HCT116 (cell line): ENCODE results near the gene PGS1. TPM values are rescaled to one million over a fixed set of nuclear protein-coding genes. Genes with fewer than 3 reads are reported as not detected.

Experiments
- ATAC-seq: fragments of 200-7000 bp; cut with Tn5 transposase; 2 replicates; pipeline ENCODE4 v1.9.1; 2020; ENCODE audit warnings: mild to moderate bottlenecking, moderate library complexity
- BruUV-seq: library from RNA; stranded (reverse); fragments of 400-500 nt; replicated peaks from 2 replicates; lab custom pipeline; 2021; lab: Mats Ljungman, UMichigan
- CTCF ChIA-PET: fragments of 300-600 bp; sonication (Branson Sonifier 250); formaldehyde crosslinking; loops from one replicate; lab custom pipeline; 2021; ENCODE audit warnings: antibody characterized with exemption; lab: Charles Lee
- POLR2A ChIA-PET: fragments of 300-600, 350-600 bp; sonication (Branson Sonifier 250); formaldehyde crosslinking; loops from one replicate; lab custom pipeline; 2021; ENCODE audit warnings: antibody characterized with exemption; lab: Charles Lee
- RAD21 ChIA-PET, 2 experiments: fragments of 300-600 bp; sonication (Branson Sonifier 250); formaldehyde crosslinking; loops; one replicate each; lab custom pipeline; 2023; ENCODE audit warnings: low total read pairs in 2 of 2; ENCODE audit not compliant: uncharacterized antibody in 2 of 2, unreplicated experiment in 2 of 2, low non-redundant PET in 1 of 2; lab: Charles Lee
- DNase-seq: peaks from one replicate; pipeline ENCODE4 v3.0.0-alpha.2; 2010; ENCODE audit warnings: low read depth, low spot score
- H2AFZ ChIP-seq: fragments of 200-600 bp; shearing (Covaris generic), sonication (generic); 2 replicates; pipeline ENCODE4 v1.6.1; 2017; ENCODE audit warnings: low read depth, mixed run types, mixed read lengths, antibody characterized with exemption, low read length; ENCODE audit not compliant: poor library complexity, severe bottlenecking
- H3K27ac ChIP-seq: 2 replicates; pipeline ENCODE4 v1.5.1; 2012; ENCODE audit warnings: low read depth, low read length
- H3K27me3 ChIP-seq: fragments of 200-600 bp; sonication (generic); 2 replicates; pipeline ENCODE4 v1.6.1; 2016; ENCODE audit warnings: mixed run types, low read length, mixed read lengths; ENCODE audit not compliant: insufficient read depth
- H3K36me3 ChIP-seq, 2 experiments: fragments of 200-500 bp in 1 of 2; fragments of 200-600 bp in 1 of 2; sonication (Bioruptor generic) in 1 of 2; sonication (generic) in 1 of 2; 2 replicates each; pipeline versions ENCODE4 v1.5.1 to v1.6.1; 2014 to 2016; ENCODE audit warnings: low read length in 2 of 2, inconsistent platforms in 1 of 2, mixed read lengths in 1 of 2, mixed run types in 1 of 2; ENCODE audit not compliant: insufficient read depth in 2 of 2, control insufficient read depth in 1 of 2
- H3K4me1 ChIP-seq, 2 experiments: fragments of 200-600 bp in 1 of 2; sonication (generic) in 1 of 2; 2 replicates each; pipeline versions ENCODE4 v1.5.1 to v1.6.1; 2012 to 2017; ENCODE audit warnings: low read length in 2 of 2, inconsistent platforms in 1 of 2, mild to moderate bottlenecking in 1 of 2, mixed read lengths in 1 of 2, mixed run types in 1 of 2, moderate library complexity in 1 of 2; ENCODE audit not compliant: insufficient read depth in 2 of 2, control insufficient read depth in 1 of 2
- H3K4me2 ChIP-seq: fragments of 200-600 bp; sonication (generic); 2 replicates; pipeline ENCODE4 v1.6.1; 2017; ENCODE audit warnings: mixed run types, low read length, mixed read lengths
- H3K4me3 ChIP-seq, 2 experiments: fragments of 200-600 bp in 1 of 2; sonication (generic) in 1 of 2; replicated peaks in 1 of 2; 2 replicates each; pipeline ENCODE4 v1.5.1; 2011 to 2016; ENCODE audit warnings: low read length in 2 of 2, control low read depth in 1 of 2, low read depth in 1 of 2, mild to moderate bottlenecking in 1 of 2, mixed read lengths in 1 of 2, mixed run types in 1 of 2
- H3K79me2 ChIP-seq: fragments of 200-600 bp; sonication (generic); 2 replicates; pipeline ENCODE4 v1.6.1; 2017; ENCODE audit warnings: mild to moderate bottlenecking, mixed run types, low read length, moderate library complexity, mixed read lengths; ENCODE audit not compliant: insufficient read depth
- H3K9ac ChIP-seq: fragments of 200-600 bp; sonication (generic); 2 replicates; pipeline ENCODE4 v1.6.1; 2016; ENCODE audit warnings: low read length, mixed read lengths
- H3K9me2 ChIP-seq: fragments of 200-600 bp; sonication (generic), shearing (Covaris generic); 2 replicates; pipeline ENCODE4 v1.6.1; 2017; ENCODE audit warnings: mixed run types, mild to moderate bottlenecking, moderate library complexity; ENCODE audit not compliant: insufficient read depth
- H3K9me3 ChIP-seq, 2 experiments: fragments of 200-500 bp in 1 of 2; fragments of 200-600 bp in 1 of 2; sonication (Bioruptor generic) in 1 of 2; sonication (generic) in 1 of 2; 2 replicates each; pipeline ENCODE4 v1.6.1; 2014 to 2017; ENCODE audit warnings: low read length in 2 of 2, mixed read lengths in 2 of 2, inconsistent platforms in 1 of 2, low read depth in 1 of 2, mild to moderate bottlenecking in 1 of 2, mixed run types in 1 of 2, moderate library complexity in 1 of 2; ENCODE audit not compliant: control insufficient read depth in 1 of 2, insufficient read depth in 1 of 2
- H4K20me1 ChIP-seq: fragments of 200-600 bp; sonication (generic), shearing (Covaris generic); 2 replicates; pipeline ENCODE4 v1.6.1; 2017; ENCODE audit warnings: mixed run types, mild to moderate bottlenecking, moderate library complexity; ENCODE audit not compliant: insufficient read depth
- CBX3 ChIP-seq: IDR thresholded peaks from 2 replicates; pipeline ENCODE4 v1.6.1; 2012; ENCODE audit warnings: low read depth
- CEBPB ChIP-seq: IDR thresholded peaks from 2 replicates; pipeline ENCODE4 v1.6.1; 2012; ENCODE audit warnings: low read depth
- ELF1 ChIP-seq: IDR thresholded peaks from 2 replicates; pipeline ENCODE4 v1.6.1; 2012; ENCODE audit warnings: low read depth, borderline replicate concordance
- EZH2phosphoT487 ChIP-seq: fragments of 200-600 bp; IDR thresholded peaks from 2 replicates; pipeline ENCODE4 v1.6.1; 2018; ENCODE audit warnings: antibody characterized with exemption, borderline replicate concordance
- FOSL1 ChIP-seq: IDR thresholded peaks from 2 replicates; pipeline ENCODE4 v1.6.1; 2012; ENCODE audit warnings: low read depth
- POLR2A ChIP-seq: IDR thresholded peaks from 2 replicates; pipeline ENCODE4 v1.7.0; 2011; ENCODE audit warnings: borderline replicate concordance; ENCODE audit not compliant: insufficient read depth, insufficient read length; ENCODE audit errors: extremely low read depth
- POLR2AphosphoS5 ChIP-seq: IDR thresholded peaks from 2 replicates; pipeline ENCODE4 v1.6.1; 2011; ENCODE audit warnings: mild to moderate bottlenecking, low read depth, low read length, moderate library complexity
- RAD21 ChIP-seq: IDR thresholded peaks from 2 replicates; pipeline ENCODE4 v1.6.1; 2012; ENCODE audit warnings: low read depth, mild to moderate bottlenecking
- SIN3A ChIP-seq: IDR thresholded peaks from 2 replicates; pipeline ENCODE4 v1.6.1; 2012; ENCODE audit warnings: low read depth
- SP1 ChIP-seq: IDR thresholded peaks from 2 replicates; pipeline ENCODE4 v1.6.1; 2012; ENCODE audit warnings: low read depth
- TCF7L2 ChIP-seq: IDR thresholded peaks from 2 replicates; pipeline ENCODE4 v1.7.0; 2011; ENCODE audit warnings: borderline replicate concordance, inconsistent platforms; ENCODE audit not compliant: insufficient read depth, insufficient read length; ENCODE audit errors: extremely low read depth
- YY1 ChIP-seq: IDR thresholded peaks from 2 replicates; pipeline ENCODE4 v1.6.1; 2011; ENCODE audit warnings: low read length, low read depth, moderate library complexity, mild to moderate bottlenecking; ENCODE audit not compliant: insufficient replicate concordance; ENCODE audit errors: extremely low read depth
- ZFX ChIP-seq: fragments of 450-650 bp; IDR thresholded peaks from 2 replicates; pipeline ENCODE4 v1.6.1; 2017
- intact Hi-C: fragments of 100-400 bp; cut with micrococcal nuclease; formaldehyde crosslinking; loops from 2 replicates; pipeline ENCODE4 v1.10.0; 2022
- total RNA-seq: library from RNA; stranded (reverse); gene quantifications from one replicate; pipeline ENCODE4 v1.2.1, GENCODE V29; 2021; ENCODE audit not compliant: unreplicated experiment
- TF ChIP-seq, protein P1 (sequence below): IDR thresholded peaks from 2 replicates; pipeline ENCODE4 v1.6.1; 2012

PGS1 gene
- total RNA-seq, 1 experiment from 2014 or later, result 44.4 TPM

DNA sequence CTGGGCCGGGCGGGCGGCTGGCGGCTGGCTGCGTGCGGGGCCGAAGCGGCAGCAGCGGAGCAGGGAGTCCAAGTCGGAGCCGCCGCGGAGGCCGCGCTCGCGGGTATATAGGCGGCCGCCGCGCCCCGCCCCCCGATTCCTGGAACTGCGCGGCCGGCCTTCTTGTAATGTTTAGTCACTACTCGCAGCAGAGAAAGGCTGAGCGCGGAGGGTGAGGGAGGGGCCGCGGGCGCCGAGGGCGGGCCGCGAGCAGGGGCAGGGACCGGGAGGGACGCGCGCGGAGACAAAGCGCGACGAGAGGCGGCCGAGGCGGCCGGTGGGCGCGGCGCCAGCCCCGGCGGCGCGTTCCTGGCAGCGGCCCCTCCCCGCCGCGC is 18.5 kb upstream of the PGS1 start, which contains the start of gene SOCS3:
Gene SOCS3 (minus strand): TSS at position 81 of the 374 bp plus-strand sequence. CDS start 982 bp downstream, outside the sequence.
- intact Hi-C loops, result loop anchor here (1.0 to 5.0 kb wide), 7 partner anchors 18 to 347 kb away; partner anchors contain the start of gene PGS1
- Histone ChIP-seq H3K9me3 (no peaks in the 10 kb centered on the region), H3K36me3 (peaks cover 15 to 22% of the 10 kb centered on the region in 2 experiments), H3K9ac (peak within 1 kb of the TSS; percentile 96), H3K27ac (peak within 1 kb of the TSS; percentile 99), H3K4me1 (peaks cover 9 to 57% of the 10 kb centered on the region in 2 experiments; a peak in 3 of 4 replicates), H2AFZ (peak within 1 kb of the TSS; percentile 64), H3K4me3 (peak within 1 kb of the TSS; percentile 86 to 96), H3K9me2 (no peaks in the 10 kb centered on the region), H3K27me3 (no peaks in the 10 kb centered on the region), H4K20me1 (peaks cover 3% of the 10 kb centered on the region; the same call in 1 of the 2 replicates), H3K4me2 (peak within 1 kb of the TSS; percentile 98), H3K79me2 (peaks cover 36% of the 10 kb centered on the region)
- TF ChIP-seq CEBPB (no peak), YY1 (peak; percentile 59), SP1 (peak; percentile 73), RAD21 (peak; percentile 21; the same call in 1 of the 2 replicates), POLR2AphosphoS5 (peak; percentile 99), ZFX (peak; percentile 81; the same call in 1 of the 2 replicates), FOSL1 (no peak), TCF7L2 (peak; percentile 79), SIN3A (no peak; the same call in 1 of the 2 replicates), POLR2A (peak; percentile 93), EZH2phosphoT487 (no peak), ELF1 (no peak), CBX3 (peak; percentile 68; the same call in 1 of the 2 replicates)
- TF ChIP-seq, protein P1, sequence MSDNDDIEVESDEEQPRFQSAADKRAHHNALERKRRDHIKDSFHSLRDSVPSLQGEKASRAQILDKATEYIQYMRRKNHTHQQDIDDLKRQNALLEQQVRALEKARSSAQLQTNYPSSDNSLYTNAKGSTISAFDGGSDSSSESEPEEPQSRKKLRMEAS, result 0 out of 2 replicates have a peak, but pooled peaks have one; percentile 49
- POLR2A ChIA-PET, result interaction anchor here (0.6 to 3.4 kb wide), 8 partner anchors 13 to 170 kb away, joined by 3 to 21 read pairs (median 6); no protein-coding TSS in a partner anchor
- BruUV-seq, result no TSS peak
- RAD21 ChIA-PET, result interaction anchor here in 1 of 2 experiments (0.8 to 1.6 kb wide), 2 partner anchors 46 to 109 kb away, joined by 7 to 9 read pairs; no protein-coding TSS in a partner anchor
- peak; percentile 85 for ATAC-seq
- CTCF ChIA-PET, result interaction anchor here (1.3 to 2.5 kb wide), 3 partner anchors 17 to 90 kb away, joined by 3 to 15 read pairs (median 13); no protein-coding TSS in a partner anchor
- DNase-seq, result peak; percentile 93
